NCI-H446 treated with DMSO at 0.1 percent for 48 hours (cell line): ENCODE results near the gene LCTL.
"Not testable (repeated sequence)": the region's sequence is repeated elsewhere in the genome, so short reads cannot be mapped to it uniquely, and the experiment has no call there.

ENCODE experiments used
- DNase-seq: peaks from one replicate; lab custom pipeline; 2025; lab: John Stamatoyannopoulos, UW

The LCTL gene

GRCh38 chr15:66503041-66503648 lies 62.7 kb downstream of the LCTL start:
- not testable (repeated sequence) for DNase-seq

GRCh38 chr15:66502491-66502890 lies 63.3 kb downstream of the LCTL start:
- DNase-seq = no peak

- DNase-seq = not testable (repeated sequence)
Observed at GRCh38 chr15:66500346-66500745, 65.5 kb downstream of the LCTL start.

- peak; percentile 14 for DNase-seq
Observed at GRCh38 chr15:66498501-66499386, 67.1 kb downstream of the LCTL start.
